ENCODE measurements around the gene CCDC195. TPM values are rescaled to one million over a fixed set of nuclear protein-coding genes. Genes with fewer than 3 reads are reported as not detected.

Gene CCDC195
- total RNA-seq, 1 experiment from 2014 or later: not detected

DNA sequence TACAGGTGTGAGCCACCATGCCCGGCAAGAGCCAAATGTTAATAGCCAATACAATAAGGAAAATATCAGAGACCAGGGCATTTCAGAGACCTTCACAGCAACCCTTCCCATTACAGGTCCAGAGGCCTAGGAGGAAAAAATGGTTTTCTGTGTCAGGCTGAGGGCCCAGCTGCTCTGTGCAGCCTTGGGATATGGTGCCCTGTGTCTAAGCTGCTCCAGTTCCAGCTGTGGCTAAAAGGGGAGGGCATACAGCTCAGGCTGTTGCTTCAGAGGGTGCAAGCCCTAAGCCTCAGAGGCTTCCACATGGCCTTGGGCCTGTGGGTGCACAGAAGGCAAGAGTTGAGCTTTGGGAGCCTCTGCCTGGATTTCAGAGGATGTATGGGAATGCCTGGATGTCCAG is 20.1 kb upstream of the CCDC195 start:
- Histone ChIP-seq H2BK15ac (ENCODE audit: low read depth, low read length) (no peak overlapping the region), H4K8ac (replicated peaks; ENCODE audit: insufficient read length, low read depth, low read length) (no peak overlapping the region), H2BK20ac (ENCODE audit: low read depth, low read length, poor library complexity, severe bottlenecking) (no peak overlapping the region), H2AFZ (ENCODE audit: low read length) (no peak overlapping the region), H2BK120ac (ENCODE audit: low read depth, low read length, poor library complexity, severe bottlenecking) (no peak overlapping the region), H3K23me2 (ENCODE audit: insufficient read length, low read depth, low read length, poor library complexity, severe bottlenecking) (no peaks in the 10 kb centered on the region), H4K20me1 (ENCODE audit: control insufficient read depth, insufficient read depth, insufficient read length) (no peaks in the 10 kb centered on the region), H4K5ac (ENCODE audit: insufficient read length, low read depth, low read length) (no peak overlapping the region), H2BK5ac (ENCODE audit: insufficient read length, low read length) (no peak overlapping the region), H3K27me3 (ENCODE audit: insufficient read depth, low read length) (no peaks in the 10 kb centered on the region), H3K56ac (ENCODE audit: insufficient read length, low read depth, low read length) (no peak overlapping the region), H3K18ac (ENCODE audit: insufficient read length, low read depth, low read length) (no peak overlapping the region), H3K79me1 (ENCODE audit: insufficient read depth, low read depth, low read length, poor library complexity, severe bottlenecking) (no peaks in the 10 kb centered on the region), H3K4ac (ENCODE audit: low read depth, low read length) (no peak overlapping the region), H3K4me1 (ENCODE audit: insufficient read depth, low read length) (no peaks in the 10 kb centered on the region), H3T11ph (ENCODE audit: low read length) (no peak overlapping the region), H3K23ac (ENCODE audit: insufficient read length, low read depth, low read length) (no peak overlapping the region), H2AK5ac (ENCODE audit: insufficient read length, low read length) (no peak overlapping the region), H3K9me3 (ENCODE audit: control insufficient read depth, low read depth, low read length) (peaks cover 5% of the 10 kb centered on the region), H3K27ac (ENCODE audit: insufficient read length, low read depth, low read length) (no peak overlapping the region), H2BK12ac (ENCODE audit: insufficient read length, low read depth, low read length) (no peak overlapping the region), H4K91ac (ENCODE audit: insufficient read length, low read depth, low read length) (no peak overlapping the region), H3K79me2 (ENCODE audit: insufficient read depth, low read length) (no peaks in the 10 kb centered on the region), H3K4me2 (ENCODE audit: insufficient read depth, insufficient read length, low read length) (no peak overlapping the region), H3K9ac (ENCODE audit: extremely low read depth, insufficient read length, low read length) (no peak overlapping the region), H3K14ac (ENCODE audit: insufficient read depth, low read length) (no peak overlapping the region)
- DNase-seq: no peak
- Mint-ChIP-seq H3K9me3 (peaks cover 39 to 42% of the 10 kb centered on the region in 2 experiments), H3K27me3 (ENCODE audit: low read depth) (no peaks in the 10 kb centered on the region), H3K4me3 (no peak overlapping the region), H3K4me1 (no peaks in the 10 kb centered on the region), H3K27ac (no peak overlapping the region), H3K36me3 (ENCODE audit: insufficient read depth in 1 of 3, low read depth in 3 of 3) (peaks cover 5 to 26% (median 15%) of the 10 kb centered on the region in 3 experiments)
- no CpG with 5 or more reads among the region's 1 CpG for WGBS (ENCODE audit: extremely low coverage, insufficient read length, low lambda C conversion rate)
- no peak for TF ChIP-seq CTCF (conservative IDR thresholded peaks at IDR 0.05)

All from H9 (cell line).